Measurements from ENCODE around the gene SLAIN2.

The SLAIN2 gene

DNA sequence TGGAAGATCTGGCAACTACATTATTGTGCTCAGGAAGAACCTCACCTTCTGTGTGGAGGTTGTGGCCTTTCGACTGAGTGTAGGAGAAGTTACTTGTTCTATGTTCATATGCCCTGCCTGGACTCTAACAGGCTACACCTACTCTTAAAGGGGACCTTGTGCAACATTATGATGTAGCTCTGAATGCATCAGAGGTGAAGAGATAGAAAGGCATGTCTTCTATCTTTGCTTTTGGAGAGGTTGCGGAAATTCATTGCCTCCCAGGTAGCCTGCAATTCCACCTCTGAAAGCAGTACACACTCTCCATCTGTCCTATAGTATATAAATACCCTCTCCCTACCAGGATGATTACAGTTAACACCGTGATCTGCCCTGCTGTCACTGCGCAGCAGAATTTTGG lies 7.1 kb upstream of the SLAIN2 start:
- DNase-seq (ENCODE audit: low read depth, low spot score) = no peak

- no peak for DNase-seq (ENCODE audit: low read depth, low spot score)
Measured at GRCh38 chr4:48334900-48335384, 6.4 kb upstream of the SLAIN2 start.

GRCh38 chr4:48336146-48336870 lies 5.0 kb upstream of the SLAIN2 start:
- no peak for DNase-seq (ENCODE audit: low read depth, low spot score)

DNA sequence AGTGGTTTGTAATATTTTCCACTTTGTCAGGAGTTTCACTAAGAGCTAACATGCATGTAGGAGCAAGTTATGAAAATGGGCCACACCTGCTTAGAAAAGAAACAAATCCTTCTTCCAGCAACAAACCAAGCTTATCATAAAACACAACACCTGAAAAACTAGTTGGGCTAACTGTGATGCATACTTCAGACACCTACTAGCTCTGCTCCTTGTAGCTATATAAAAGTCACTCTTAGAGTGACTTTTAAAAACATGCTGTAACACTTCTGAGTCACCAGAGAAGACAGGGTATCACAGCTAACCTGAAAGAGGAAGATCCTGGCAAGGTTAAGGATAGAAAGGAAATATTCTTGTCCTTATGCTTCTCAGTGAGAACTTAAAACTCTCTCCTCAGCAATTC lies 3.6 kb upstream of the SLAIN2 start:
- no peak for DNase-seq (ENCODE audit: low read depth, low spot score)

DNA sequence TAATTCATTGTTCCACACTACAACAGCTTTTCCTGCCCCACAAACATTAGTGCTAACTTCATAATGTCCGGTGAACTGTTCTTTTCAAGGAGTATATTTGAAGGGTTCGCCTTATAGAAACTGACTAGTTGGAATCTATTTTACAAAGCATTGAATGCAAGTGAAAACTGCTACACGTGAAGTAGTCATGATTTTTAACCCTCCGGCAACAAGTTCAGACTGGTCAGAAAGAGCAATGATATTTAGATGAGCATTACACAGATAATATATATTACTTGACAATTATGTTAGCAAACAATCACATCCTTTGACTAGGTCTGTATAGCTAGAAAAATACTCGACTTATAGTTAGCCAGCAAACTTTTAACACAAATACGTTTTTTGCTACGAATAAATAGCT lies 1.7 kb upstream of the SLAIN2 start:
- DNase-seq (ENCODE audit: low read depth, low spot score) = no peak

- DNase-seq (ENCODE audit: low read depth, low spot score) = no peak
Measured at GRCh38 chr4:48340276-48340964, 909 bp upstream of the SLAIN2 start.

DNA sequence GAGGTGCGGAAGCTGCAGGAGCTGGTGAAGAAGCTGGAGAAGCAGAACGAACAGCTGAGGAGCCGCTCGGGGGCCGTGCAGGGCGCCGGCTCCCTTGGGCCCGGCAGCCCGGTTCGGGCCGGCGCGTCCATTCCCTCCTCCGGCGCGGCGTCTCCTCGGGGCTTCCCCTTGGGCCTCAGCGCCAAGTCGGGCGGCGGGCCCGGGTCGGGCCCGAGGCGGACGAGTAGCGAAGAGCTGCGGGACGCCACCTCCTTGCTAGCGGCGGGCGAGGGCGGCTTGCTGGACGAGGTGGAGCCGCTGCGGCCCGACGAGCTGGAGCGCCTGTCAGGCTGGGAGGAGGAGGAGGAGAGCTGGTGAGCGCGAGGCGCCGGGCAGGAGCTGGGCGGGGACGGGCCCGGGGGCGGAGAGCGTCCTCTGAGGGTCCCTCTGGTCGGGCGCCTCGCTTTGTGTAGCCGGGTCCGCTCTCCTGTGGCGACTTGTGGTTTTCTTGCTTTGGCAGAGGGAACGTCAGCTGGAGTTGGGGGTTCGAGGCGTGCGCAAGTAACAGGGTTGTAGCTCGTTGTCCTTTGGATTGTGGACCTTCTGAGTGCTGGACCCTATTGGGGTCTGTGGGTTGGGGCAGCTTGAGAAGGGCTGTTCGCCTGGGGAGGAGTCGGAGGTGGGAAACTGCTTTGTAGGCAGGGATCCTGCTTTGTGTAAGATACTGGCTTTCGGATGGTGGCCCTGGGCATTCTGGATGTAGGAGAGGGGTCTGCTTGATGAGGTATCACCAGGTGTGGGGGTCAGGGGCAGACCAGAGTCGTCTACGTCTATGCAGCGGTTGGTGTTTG lies 662 bp downstream of the SLAIN2 start:
- DNase-seq (ENCODE audit: low read depth, low spot score) = no peak

DNA sequence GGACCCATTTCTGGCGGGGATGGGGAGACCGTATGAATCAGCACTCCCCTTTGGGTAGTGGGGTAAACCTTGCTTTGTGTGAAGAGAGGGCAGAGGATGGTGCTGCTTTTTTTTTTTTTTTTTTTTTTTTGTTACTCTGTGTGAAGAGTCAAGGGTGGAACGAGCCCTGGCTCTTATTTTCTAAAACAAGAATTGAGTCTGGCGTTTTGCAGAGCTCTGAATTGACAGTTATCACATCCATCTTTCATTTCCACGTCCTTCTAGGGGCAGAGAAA lies 1.2 kb downstream of the SLAIN2 start:
- DNase-seq (ENCODE audit: low read depth, low spot score) = no peak

GRCh38 chr4:48343035-48343434 lies 1.7 kb downstream of the SLAIN2 start:
- no peak for DNase-seq (ENCODE audit: low read depth, low spot score)

DNA sequence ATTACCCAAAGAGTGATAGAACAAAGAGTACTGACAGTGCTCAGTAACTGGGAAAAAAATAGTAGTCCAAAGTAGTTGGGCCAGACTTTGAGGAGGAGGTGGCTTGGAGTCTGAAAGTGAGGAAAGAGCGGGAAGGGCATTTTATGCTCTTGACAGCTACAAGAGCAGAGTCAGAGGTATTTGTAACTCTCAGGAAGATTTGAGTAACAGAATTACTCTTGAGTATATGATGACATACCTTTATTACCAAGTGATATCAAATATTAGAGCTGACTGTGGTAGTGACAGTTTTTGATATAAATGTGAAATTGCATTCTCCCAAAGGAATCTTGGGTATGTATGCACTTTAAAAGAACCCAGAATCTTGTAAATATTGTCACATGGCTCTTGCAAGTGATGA lies 2.2 kb downstream of the SLAIN2 start:
- no peak for DNase-seq (ENCODE audit: low read depth, low spot score)

DNA sequence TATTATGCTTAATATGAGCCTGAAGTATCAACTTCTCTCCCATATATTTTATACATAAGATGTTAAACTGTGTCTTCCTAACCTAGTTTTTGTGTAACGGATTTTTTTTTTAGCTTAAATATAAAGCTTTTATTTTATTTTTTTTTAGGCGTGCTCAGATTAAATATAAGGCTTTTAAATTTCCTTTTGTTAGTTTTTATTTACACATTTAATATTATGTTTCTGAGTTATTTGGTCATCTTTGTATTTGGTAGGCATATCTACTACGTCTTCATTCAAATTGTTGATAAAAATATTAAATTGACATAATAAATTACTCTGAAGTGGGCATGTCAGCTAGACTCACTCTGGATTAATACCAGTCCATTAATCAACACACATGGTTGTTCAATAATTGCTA lies 4.2 kb downstream of the SLAIN2 start:
- DNase-seq (ENCODE audit: low read depth, low spot score) = no peak

DNA sequence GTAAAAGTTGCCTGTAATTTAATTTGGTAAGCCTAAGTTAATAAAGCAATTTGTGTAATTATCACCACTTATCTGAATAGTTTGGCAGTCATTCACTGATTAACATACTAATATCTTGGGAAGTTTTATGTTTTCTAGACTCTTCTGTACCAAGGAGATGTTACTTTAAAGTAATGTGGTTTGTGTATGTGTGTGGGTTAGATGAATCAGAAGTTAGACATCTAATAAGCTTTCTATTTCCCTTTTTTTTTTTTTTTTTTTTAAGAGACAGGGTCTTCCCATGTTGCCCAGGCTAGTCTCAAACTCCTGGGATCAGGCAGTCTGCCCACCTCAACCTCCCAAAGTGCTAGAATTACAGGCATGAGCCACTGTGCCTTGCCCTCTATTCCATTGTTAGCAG lies 5.3 kb downstream of the SLAIN2 start:
- no peak for DNase-seq (ENCODE audit: low read depth, low spot score)

DNA sequence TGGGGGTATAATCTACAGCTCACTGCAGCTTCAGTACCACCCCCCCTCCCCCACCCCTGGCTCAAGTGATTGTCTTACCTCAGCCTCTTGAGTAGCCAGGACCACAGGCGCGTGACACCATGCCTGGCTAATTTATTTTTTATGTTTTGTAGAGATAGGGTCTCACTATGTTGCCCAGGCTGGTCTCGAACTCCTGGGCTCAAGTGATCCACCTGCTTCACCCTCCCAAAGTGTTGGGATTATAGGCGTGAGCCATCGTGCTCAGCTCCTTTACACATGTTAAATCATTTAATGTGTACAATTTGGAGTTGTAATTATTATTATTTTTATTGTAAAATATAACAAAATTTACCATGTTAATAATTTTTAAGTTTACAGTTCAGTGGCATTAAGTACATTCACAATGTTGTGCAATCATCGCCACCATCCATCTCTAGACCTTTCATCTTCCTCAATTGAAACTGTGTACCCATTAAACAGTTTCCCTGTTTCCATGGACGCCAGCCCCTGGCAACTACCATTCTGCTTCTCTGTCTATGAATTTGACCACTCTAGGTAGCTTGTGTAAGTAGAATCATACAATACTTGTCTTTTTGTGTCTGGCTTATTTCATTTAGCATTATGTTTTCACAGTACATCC lies 6.1 kb downstream of the SLAIN2 start:
- no peak for DNase-seq (ENCODE audit: low read depth, low spot score)

DNA sequence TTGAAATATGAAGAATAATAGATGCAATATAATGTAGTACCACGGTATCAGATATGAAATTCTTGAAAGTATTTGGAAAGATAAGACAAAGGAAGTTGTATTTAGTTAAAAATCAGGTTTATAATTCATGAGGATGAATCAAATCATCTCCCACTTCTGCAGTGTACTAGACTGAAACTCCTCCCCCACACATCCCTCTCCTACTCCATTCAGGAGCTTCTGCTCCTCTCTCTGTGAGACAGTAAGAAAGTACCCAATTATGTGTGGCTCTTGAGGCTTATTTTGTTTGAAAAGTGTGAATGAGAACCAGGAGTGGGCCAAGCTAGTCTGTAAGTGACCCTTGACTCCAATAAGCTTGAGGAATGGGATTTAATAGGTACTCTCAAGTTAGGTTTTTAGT lies 9.5 kb downstream of the SLAIN2 start:
- no peak for DNase-seq (ENCODE audit: low read depth, low spot score)

- DNase-seq (ENCODE audit: low read depth, low spot score) = no peak
Measured at GRCh38 chr4:48352793-48353192, 11.5 kb downstream of the SLAIN2 start.

- no peak for DNase-seq (ENCODE audit: low read depth, low spot score)
Measured at GRCh38 chr4:48356355-48356754, 15.0 kb downstream of the SLAIN2 start.

DNA sequence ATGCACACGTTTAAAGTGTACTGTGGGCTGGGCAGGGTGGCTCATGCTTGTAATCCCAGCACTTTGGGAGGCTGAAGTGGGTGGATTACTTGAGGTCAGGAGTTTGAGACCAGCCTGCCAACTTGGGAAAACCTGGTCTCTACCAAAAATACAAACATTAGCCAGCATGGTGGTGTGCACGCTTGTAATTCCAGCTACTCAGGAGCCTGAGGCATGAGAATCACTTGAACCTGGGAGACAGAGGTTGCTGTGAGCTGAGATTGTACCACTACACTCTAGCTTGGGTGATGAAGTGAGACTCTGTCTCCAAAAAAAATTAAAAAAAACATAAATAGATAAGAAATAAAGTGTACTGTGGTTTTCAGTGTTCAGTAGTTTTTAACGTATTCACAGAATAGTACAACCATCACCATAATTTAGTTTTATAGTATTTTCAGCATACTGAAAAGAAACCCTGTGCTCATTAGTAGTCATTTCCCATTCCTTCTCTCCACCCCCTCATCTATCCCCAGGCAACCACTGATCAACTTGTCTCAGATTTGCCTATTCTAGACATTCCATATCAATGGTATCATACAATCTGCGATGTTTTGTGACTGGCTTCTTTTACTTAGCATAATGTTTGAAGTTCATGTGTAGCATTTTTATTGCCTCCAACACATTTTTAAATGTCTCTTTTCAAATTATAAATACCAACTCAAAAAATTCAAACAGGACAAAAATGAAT lies 19.1 kb downstream of the SLAIN2 start:
- no peak for DNase-seq (ENCODE audit: low read depth, low spot score)

DNA sequence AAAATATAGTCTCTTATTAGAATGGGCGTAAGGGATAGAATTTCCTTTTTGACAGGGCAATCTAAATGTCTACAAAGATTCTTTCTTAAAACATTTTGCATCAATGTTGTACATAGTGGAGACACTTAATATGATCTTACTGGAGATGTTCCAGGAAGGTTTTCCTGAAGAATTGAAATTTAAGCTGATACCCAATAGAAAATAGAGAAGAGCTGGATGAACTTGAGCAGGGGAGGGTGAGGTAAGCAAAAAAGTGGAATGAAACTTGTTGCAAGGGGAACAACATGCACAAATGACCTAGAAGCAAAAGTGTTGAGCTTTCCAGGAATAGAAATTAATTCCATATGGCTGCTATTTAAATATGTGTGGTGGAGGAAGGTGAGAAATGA lies 19.7 kb downstream of the SLAIN2 start:
- DNase-seq (ENCODE audit: low read depth, low spot score) = no peak

- DNase-seq (ENCODE audit: low read depth, low spot score) = no peak
Measured at GRCh38 chr4:48366611-48367010, 25.3 kb downstream of the SLAIN2 start.

- DNase-seq (ENCODE audit: low read depth, low spot score) = no peak
Measured at GRCh38 chr4:48367016-48367415, 25.7 kb downstream of the SLAIN2 start.

GRCh38 chr4:48368389-48368788 lies 27.1 kb downstream of the SLAIN2 start:
- DNase-seq (ENCODE audit: low read depth, low spot score) = no peak

DNA sequence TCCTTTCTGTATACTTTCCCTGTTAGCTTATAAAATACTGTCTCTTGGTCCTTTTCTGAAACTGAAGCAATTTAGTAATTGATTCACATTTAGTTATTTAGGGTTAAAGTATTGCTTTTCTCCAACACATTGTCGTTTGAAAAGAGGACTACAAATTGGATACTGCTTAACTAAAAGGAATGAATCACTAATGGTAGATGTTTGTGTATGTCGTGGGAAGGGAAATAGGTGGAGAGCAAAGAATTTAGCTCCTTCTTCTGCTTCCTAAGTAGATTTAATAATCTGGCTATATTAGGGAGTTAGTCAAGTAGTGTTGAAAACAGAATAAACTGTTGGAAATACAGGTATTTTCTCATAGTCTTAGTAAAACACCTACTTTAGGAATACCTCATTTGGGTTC lies 27.9 kb downstream of the SLAIN2 start:
- DNase-seq (ENCODE audit: low read depth, low spot score) = no peak
